ENCODE measurements around the gene ERCC4.

ERCC4 gene

GRCh38 chr16:13911306-13911705 is 8.6 kb upstream of the ERCC4 start:
- Histone ChIP-seq H3K4me1 (ENCODE audit: low read depth, poor library complexity, severe bottlenecking) (peaks cover 98% of the 10 kb centered on the region), H3K79me2 (ENCODE audit: insufficient read depth, low read depth) (no peaks in the 10 kb centered on the region)
- TF ChIP-seq CTCF (conservative IDR thresholded peaks at IDR 0.05; ENCODE audit: low read depth, low read length) = no peak

GRCh38 chr16:13911871-13912270 is 8.1 kb upstream of the ERCC4 start:
- Histone ChIP-seq H3K36me3 (ENCODE audit: insufficient read depth) (no peaks in the 10 kb centered on the region), H4K20me1 (ENCODE audit: insufficient read depth) (no peaks in the 10 kb centered on the region), H3K4me3 (IDR thresholded peaks at IDR 0.05; ENCODE audit: insufficient read depth, low read depth, low read length) (no peak overlapping the region), H3K27me3 (ENCODE audit: insufficient read depth, low read depth) (no peaks in the 10 kb centered on the region), H3K9ac (peak overlapping the region; percentile 58; the same call in 1 of the 2 replicates), H2AFZ (ENCODE audit: low read depth) (peak overlapping the region; percentile 3; the same call in 1 of the 2 replicates), H3K4me2 (peak overlapping the region; percentile 91), H3K4me1 (ENCODE audit: low read depth, poor library complexity, severe bottlenecking) (peaks cover 98% of the 10 kb centered on the region), H3K79me2 (ENCODE audit: insufficient read depth, low read depth) (no peaks in the 10 kb centered on the region), H3K27ac (peak overlapping the region; percentile 89; the same call in 1 of the 2 replicates)
- no peak for TF ChIP-seq CTCF (conservative IDR thresholded peaks at IDR 0.05; ENCODE audit: low read depth, low read length)

More at GRCh38 chr16:13911306-13911705, 8.6 kb upstream of the ERCC4 start:
- H2AFZ ChIP-seq (ENCODE audit: low read depth) = peak overlapping the region; percentile 3; the same call in 1 of the 2 replicates
- H3K27me3 ChIP-seq (ENCODE audit: insufficient read depth, low read depth) = no peaks in the 10 kb centered on the region
- peak overlapping the region; percentile 91 for H3K4me2 ChIP-seq
- no peak overlapping the region for H3K4me3 ChIP-seq (IDR thresholded peaks at IDR 0.05; ENCODE audit: insufficient read depth, low read depth, low read length)
- H3K9ac ChIP-seq = peak overlapping the region; percentile 58
- no peaks in the 10 kb centered on the region for H4K20me1 ChIP-seq (ENCODE audit: insufficient read depth)
- H3K27ac ChIP-seq = peak overlapping the region; percentile 89
- no peaks in the 10 kb centered on the region for H3K36me3 ChIP-seq (ENCODE audit: insufficient read depth)

GRCh38 chr16:13912891-13913290 is 7.1 kb upstream of the ERCC4 start:
- H3K4me2 ChIP-seq = peak overlapping the region; percentile 91
- no peak for TF ChIP-seq CTCF (conservative IDR thresholded peaks at IDR 0.05; ENCODE audit: low read depth, low read length)

GRCh38 chr16:13913374-13914292 is 6.3 kb upstream of the ERCC4 start:
- no peaks in the 10 kb centered on the region for H3K27me3 ChIP-seq (ENCODE audit: insufficient read depth, low read depth)
- H3K36me3 ChIP-seq (ENCODE audit: insufficient read depth) = no peaks in the 10 kb centered on the region
- H3K4me2 ChIP-seq = peak overlapping the region; percentile 91
- no peak overlapping the region for H3K4me3 ChIP-seq (IDR thresholded peaks at IDR 0.05; ENCODE audit: insufficient read depth, low read depth, low read length)
- H3K4me1 ChIP-seq (ENCODE audit: low read depth, poor library complexity, severe bottlenecking) = peaks cover 95% of the 10 kb centered on the region
- H3K27ac ChIP-seq = peak overlapping the region; percentile 37
- no peaks in the 10 kb centered on the region for H3K79me2 ChIP-seq (ENCODE audit: insufficient read depth, low read depth)
- no peaks in the 10 kb centered on the region for H4K20me1 ChIP-seq (ENCODE audit: insufficient read depth)
- 0 out of 2 replicates have a peak overlapping the region, but pooled peaks have one; percentile 29 for H2AFZ ChIP-seq (ENCODE audit: low read depth)
- TF ChIP-seq CTCF (conservative IDR thresholded peaks at IDR 0.05; ENCODE audit: low read depth, low read length) = no peak
- H3K9ac ChIP-seq = no peak overlapping the region; the same call in 1 of the 2 replicates

More at GRCh38 chr16:13912891-13913290, 7.1 kb upstream of the ERCC4 start:
- Histone ChIP-seq H3K79me2 (ENCODE audit: insufficient read depth, low read depth) (no peaks in the 10 kb centered on the region), H3K27me3 (ENCODE audit: insufficient read depth, low read depth) (no peaks in the 10 kb centered on the region), H3K4me3 (IDR thresholded peaks at IDR 0.05; ENCODE audit: insufficient read depth, low read depth, low read length) (no peak overlapping the region), H3K27ac (peak overlapping the region; percentile 37; the same call in 1 of the 2 replicates), H3K36me3 (ENCODE audit: insufficient read depth) (no peaks in the 10 kb centered on the region), H3K4me1 (ENCODE audit: low read depth, poor library complexity, severe bottlenecking) (peaks cover 97% of the 10 kb centered on the region), H4K20me1 (ENCODE audit: insufficient read depth) (no peaks in the 10 kb centered on the region), H2AFZ (ENCODE audit: low read depth) (no peak overlapping the region), H3K9ac (no peak overlapping the region)
